Endometrial microvascular endothelial cells (primary cell): ENCODE results near the gene WDCP. TPM values are rescaled to one million over a fixed set of nuclear protein-coding genes. Genes with fewer than 3 reads are reported as not detected.

Experiments
- in situ Hi-C: cut with HindIII; loops from 2 replicates; pipeline ENCODE4 v1.10.0; 2017; ENCODE audit warnings: low sequenced_read_pairs, low pct_unique_long_range_greater_than_20kb; ENCODE audit errors: inconsistent ontology term
- total RNA-seq: library from RNA; depleted of rRNA; stranded (reverse); fragments of >200 nt; gene quantifications from one replicate; pipeline ENCODE4 v1.2.3, GENCODE V29; 2015; ENCODE audit errors: inconsistent ontology term

The WDCP gene
- total RNA-seq, 1 donor from 2014 or later, result 19.2 TPM

DNA sequence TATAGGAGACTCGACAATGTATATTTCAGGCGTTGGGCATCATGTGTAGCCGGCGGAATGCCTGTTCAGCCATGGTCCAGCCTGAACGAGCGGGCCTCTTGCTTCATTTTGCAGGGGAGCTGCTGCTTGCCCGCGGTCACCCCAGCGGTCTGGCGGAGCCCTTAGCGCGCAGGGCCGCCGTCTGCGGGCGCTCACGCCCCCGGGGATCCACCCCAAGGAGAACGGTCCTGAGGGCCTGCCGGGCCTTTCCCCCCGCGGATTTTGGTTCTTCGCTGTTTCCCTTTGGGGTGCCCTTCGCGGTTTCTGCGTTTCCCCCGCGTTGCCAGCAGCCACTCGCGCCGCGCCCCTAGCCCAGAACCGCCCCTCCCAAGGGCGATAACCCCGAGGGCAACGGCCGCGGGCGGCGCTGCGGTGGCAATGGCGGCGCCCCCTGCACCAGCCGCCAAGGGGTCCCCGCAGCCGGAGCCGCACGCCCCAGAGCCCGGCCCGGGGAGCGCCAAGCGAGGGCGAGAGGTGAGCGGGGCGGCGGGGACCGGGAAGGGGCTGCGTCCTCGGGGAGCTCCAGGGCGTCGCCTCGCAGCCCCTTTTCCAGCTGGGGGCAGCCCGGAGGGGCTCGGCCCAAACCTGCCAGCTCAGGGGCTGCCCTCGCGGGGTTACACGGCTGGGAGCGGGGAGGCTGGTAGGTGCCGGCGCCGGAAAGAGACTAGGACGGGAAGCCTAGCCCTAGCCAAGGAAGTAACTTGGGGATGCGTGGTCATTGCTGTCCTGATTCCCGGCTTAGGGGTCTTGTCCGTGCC is 37.3 kb downstream of the WDCP start, which contains the start of gene MFSD2B:
MFSD2B (plus strand) TSS at position 406 of the 797 bp plus-strand sequence; CDS start at position 418, 12 bp downstream.
- in situ Hi-C loops, result no loop called here

DNA sequence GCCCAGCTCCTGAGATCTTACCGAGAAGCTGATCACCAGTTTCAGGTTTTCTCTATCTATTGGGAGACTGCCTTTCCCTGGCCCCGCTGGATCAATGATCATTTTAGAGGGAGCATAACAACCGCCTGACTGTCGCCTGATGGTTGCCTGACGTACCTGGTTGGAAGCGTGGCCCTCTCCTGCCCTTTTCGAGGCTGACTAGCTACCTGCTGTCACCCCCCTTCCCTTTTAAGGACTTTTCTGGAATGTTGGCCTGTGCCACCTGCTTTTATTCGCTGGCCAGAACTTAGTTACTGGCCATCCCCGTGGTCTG is 37.9 kb downstream of the WDCP start:
- in situ Hi-C loops, result no loop called here

DNA sequence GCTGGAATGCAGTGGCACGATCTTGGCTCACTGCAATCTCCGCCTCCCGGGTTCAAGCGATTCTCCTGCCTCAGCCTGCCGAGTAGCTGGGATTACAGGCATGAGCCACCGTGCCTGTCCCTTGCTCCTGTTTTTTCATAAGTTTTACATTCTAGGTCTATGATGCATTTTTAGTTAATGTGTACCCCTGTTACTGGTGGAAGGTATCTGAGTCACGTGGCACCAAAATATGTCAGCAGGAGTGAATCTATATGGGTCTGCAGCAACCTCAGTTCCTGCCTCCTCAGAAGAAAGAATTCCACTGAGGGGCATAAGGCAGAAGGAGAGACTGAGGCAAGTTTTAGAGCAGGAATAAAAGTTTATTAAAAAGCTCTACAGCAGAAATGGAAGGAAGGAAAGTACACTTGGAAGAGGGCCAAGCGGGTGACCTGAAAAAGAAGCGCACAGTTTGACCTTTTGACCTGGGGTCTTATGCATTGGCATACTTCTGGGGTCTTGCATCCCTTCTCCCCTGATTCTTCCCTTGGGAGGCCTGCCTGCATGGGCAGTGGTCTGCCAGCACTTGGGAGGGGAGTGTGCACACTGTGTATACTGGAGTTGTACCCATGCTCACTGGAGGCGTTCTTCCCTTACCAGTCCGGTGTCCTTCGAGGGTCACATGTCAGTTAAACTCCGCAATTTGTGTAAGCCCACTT is 38.4 kb downstream of the WDCP start:
- in situ Hi-C loops, result no loop called here

DNA sequence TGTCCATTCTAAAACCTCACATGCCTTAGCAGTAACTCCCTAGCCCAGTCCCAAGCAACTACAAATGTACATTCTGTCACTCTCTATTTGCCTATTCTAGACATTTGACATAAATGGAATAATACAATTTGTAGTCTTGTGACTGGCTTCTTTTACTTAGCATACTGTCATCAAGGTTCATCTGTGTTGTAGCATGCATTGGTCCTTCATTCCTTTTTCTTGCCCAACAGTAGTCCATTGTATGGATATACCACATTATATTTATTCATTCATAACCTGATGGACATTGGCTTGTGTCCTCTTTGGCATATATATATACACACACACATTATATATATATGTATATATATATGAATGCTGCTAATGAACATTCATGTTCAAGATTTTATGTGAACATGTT is 39.5 kb downstream of the WDCP start:
- in situ Hi-C loops, result no loop called here

DNA sequence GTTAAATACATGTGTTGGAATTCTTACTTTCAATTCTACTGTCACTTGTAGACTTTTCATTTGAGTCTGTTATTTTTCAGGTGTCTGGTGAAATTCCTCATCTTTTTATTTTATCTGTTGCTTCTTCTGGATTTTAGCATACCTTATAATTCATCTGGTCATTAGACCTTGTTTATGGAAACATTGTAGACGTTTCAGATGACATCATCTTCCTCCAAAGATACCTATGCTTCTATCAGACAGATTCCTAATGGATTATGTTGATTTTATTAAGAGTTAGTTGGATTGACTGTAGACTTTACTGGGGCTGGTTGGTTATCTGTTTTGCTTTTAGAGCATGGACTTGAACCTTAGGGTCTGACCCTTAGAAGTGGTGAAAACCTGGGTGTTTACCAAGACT is 52.6 kb downstream of the WDCP start:
- in situ Hi-C loops, result no loop called here

DNA sequence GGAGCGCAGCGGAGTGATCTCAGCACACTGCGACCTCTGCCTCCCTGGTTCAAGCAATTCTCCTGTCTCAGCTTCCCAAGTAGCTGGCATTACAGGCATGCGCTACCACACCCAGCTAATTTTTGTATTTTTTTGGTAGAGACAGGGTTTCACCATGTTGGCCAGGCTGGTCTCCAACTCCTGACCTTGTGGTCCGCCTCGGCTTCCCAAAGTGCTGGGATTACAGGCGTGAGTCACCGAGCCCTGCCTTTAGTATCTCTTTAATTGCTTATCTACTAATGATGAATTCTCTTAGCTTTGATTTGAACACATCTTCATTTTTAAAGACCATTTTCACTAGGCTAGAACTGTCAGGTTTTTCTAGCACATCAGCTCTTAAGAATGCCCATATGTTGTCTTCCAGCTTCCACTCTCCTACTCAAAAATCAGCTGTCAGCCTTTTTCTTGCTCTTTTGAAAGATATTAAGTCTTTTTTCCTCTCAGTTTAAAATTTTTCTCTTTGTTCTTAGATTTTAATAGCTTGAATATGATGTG is 53.4 kb downstream of the WDCP start:
- in situ Hi-C loops, result no loop called here

DNA sequence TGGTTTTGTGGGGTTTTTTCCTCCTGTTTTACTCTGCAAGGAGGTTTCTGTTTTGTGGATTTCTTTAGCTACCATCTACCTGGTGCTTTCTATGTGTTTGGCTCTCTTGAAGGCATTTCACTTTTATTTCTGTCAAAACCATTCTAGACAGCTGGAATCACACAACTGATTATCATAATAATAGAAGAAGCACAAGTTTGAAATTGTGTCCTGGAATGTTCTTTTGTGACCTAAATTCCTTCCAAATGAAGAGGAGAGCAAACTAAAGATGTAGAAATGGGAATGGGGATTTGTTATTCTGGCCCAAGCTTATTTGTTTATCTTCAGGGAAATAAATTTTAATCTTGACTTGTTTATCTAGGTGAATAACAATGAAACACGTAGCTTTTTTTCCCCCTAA is 54.3 kb downstream of the WDCP start:
- in situ Hi-C loops, result no loop called here

DNA sequence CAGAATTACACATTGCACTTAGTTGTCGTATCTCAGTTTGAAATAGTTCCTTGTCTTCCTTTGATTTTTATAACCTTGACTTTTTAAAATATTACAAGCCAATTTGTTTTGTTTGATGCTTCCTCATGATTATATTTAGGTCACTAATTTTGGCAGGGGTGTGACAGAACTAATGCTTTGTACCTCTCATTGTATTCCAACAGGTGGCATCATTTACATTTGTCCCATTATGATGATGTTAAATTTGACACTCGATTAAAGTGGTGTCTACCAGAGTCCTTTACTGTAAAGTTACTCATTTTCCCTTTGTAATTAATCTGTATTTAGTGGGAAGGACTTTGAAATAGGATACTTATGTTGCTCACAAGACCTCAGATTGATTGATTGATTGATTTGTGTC is 58.8 kb downstream of the WDCP start:
- in situ Hi-C loops, result no loop called here

Other genes starting within 250 kb of the WDCP start
- 5.0 TPM for gene ATAD2B, start 120.3 kb downstream of the WDCP start, total RNA-seq
- 12.0 TPM for gene UBXN2A, start 106.9 kb downstream of the WDCP start, total RNA-seq
- 1.5 TPM for gene MFSD2B, start 37.3 kb downstream of the WDCP start, total RNA-seq
- 12.3 TPM for gene FKBP1B, start 2.4 kb upstream of the WDCP start, total RNA-seq
- gene SF3B6, start 28.9 kb upstream of the WDCP start, total RNA-seq, result 145 TPM
- gene TP53I3, start 37.4 kb upstream of the WDCP start, total RNA-seq, result 120 TPM
- 1.5 TPM for gene PFN4, start 75.9 kb upstream of the WDCP start, total RNA-seq
- gene FAM228B, start 76.1 kb upstream of the WDCP start, total RNA-seq, result 10.8 TPM
- gene FAM228A, start 127.7 kb upstream of the WDCP start, total RNA-seq, result not detected